ENCODE measurements around the gene CYP2W1.

Gene CYP2W1

GRCh38 chr7:1017586-1018333 lies 34.8 kb downstream of the CYP2W1 start:
- DNase-seq = no peak

GRCh38 chr7:1018334-1018695 lies 35.3 kb downstream of the CYP2W1 start:
- no peak for DNase-seq

- no peak for DNase-seq
These were observed 36.3 kb downstream of the CYP2W1 start for GRCh38 chr7:1019255-1019785.

- no peak for DNase-seq
These were observed 37.0 kb downstream of the CYP2W1 start for GRCh38 chr7:1019789-1020610.

GRCh38 chr7:1020849-1021251 lies 37.9 kb downstream of the CYP2W1 start:
- no peak for DNase-seq

- DNase-seq = no peak
These were observed 38.4 kb downstream of the CYP2W1 start for GRCh38 chr7:1021366-1021765.

GRCh38 chr7:1021931-1022330 lies 39.0 kb downstream of the CYP2W1 start:
- DNase-seq = no peak

GRCh38 chr7:1022356-1022755 lies 39.4 kb downstream of the CYP2W1 start:
- DNase-seq = no peak

- DNase-seq = no peak
These were observed 40.0 kb downstream of the CYP2W1 start for GRCh38 chr7:1022801-1023465.

- DNase-seq = no peak
These were observed 41.4 kb downstream of the CYP2W1 start for GRCh38 chr7:1024331-1024841.

- DNase-seq = no peak
These were observed 42.1 kb downstream of the CYP2W1 start for GRCh38 chr7:1024876-1025742.

GRCh38 chr7:1025743-1026581 lies 43.0 kb downstream of the CYP2W1 start:
- peak; percentile 62 for DNase-seq

GRCh38 chr7:1026721-1027161 lies 43.8 kb downstream of the CYP2W1 start:
- DNase-seq = no peak

- no peak for DNase-seq
These were observed 44.5 kb downstream of the CYP2W1 start for GRCh38 chr7:1027242-1028043.

- no peak for DNase-seq
These were observed 45.2 kb downstream of the CYP2W1 start for GRCh38 chr7:1028044-1028770.

GRCh38 chr7:1028775-1029636 lies 46.0 kb downstream of the CYP2W1 start:
- no peak for DNase-seq

GRCh38 chr7:1029637-1030443 lies 46.9 kb downstream of the CYP2W1 start:
- DNase-seq = no peak

Data from NCI-H510A (cell line).